PC-3 (cell line): Measurements from ENCODE around the gene OVOL3. TPM values are rescaled to one million over a fixed set of nuclear protein-coding genes. Genes with fewer than 3 reads are reported as not detected.

Source experiments
- ATAC-seq: fragments of 200-7000 bp; cut with Tn5 transposase; 2 replicates; pipeline ENCODE4 v1.9.1; 2020; ENCODE audit warnings: mild to moderate bottlenecking, moderate library complexity
- BruUV-seq: library from RNA; stranded (reverse); fragments of 400-500 nt; replicated peaks from 2 replicates; lab custom pipeline; 2021; lab: Mats Ljungman, UMichigan
- CTCF ChIA-PET: fragments of 300-600 bp; sonication (Branson Sonifier 250); formaldehyde crosslinking; loops from one replicate; lab custom pipeline; 2022; ENCODE audit warnings: antibody characterized with exemption; lab: Charles Lee
- POLR2A ChIA-PET: fragments of 300-600 bp; sonication (Branson Sonifier 250); formaldehyde crosslinking; loops from one replicate; lab custom pipeline; 2022; ENCODE audit warnings: antibody characterized with exemption; ENCODE audit not compliant: unreplicated experiment; lab: Charles Lee
- DNase-seq: peaks from one replicate; pipeline ENCODE4 v3.0.0-alpha.2; 2015
- H2AFZ ChIP-seq: fragments of 300-600 bp; sonication (generic); 2 replicates; pipeline ENCODE4 v1.6.0; 2016; ENCODE audit warnings: antibody characterized with exemption, low read length
- H3F3A ChIP-seq: fragments of 300-600 bp; sonication (generic); one replicate; pipeline ENCODE4 v1.6.0; 2017; ENCODE audit warnings: antibody characterized with exemption, low read length, control low read depth, mild to moderate bottlenecking; ENCODE audit not compliant: unreplicated experiment
- H3K27ac ChIP-seq: fragments of 300-600 bp; sonication (generic); 2 replicates; pipeline ENCODE4 v1.5.1; 2016; ENCODE audit warnings: mild to moderate bottlenecking, low read length
- H3K27me3 ChIP-seq: fragments of 300-600 bp; sonication (generic); 2 replicates; pipeline ENCODE4 v1.6.1; 2016; ENCODE audit warnings: low read length, mixed read lengths
- H3K36me3 ChIP-seq: fragments of 300-600 bp; sonication (generic); 2 replicates; pipeline ENCODE4 v1.6.1; 2016; ENCODE audit warnings: low read depth, mixed run types, low read length, mixed read lengths
- H3K4me1 ChIP-seq: fragments of 300-600 bp; sonication (generic); 2 replicates; pipeline ENCODE4 v1.5.1; 2016; ENCODE audit warnings: low read length; ENCODE audit not compliant: insufficient read depth
- H3K4me2 ChIP-seq: fragments of 300-600 bp; sonication (generic); 2 replicates; pipeline ENCODE4 v1.6.0; 2016; ENCODE audit warnings: low read length
- H3K4me3 ChIP-seq: fragments of 300-600 bp; sonication (generic); 2 replicates; pipeline ENCODE4 v1.5.1; 2016; ENCODE audit warnings: mild to moderate bottlenecking, low read length, mixed read lengths
- H3K79me2 ChIP-seq: fragments of 300-600 bp; sonication (generic); 2 replicates; pipeline ENCODE4 v1.6.1; 2017; ENCODE audit warnings: low read length, mixed read lengths
- H3K9ac ChIP-seq: fragments of 300-600 bp; sonication (generic); 2 replicates; pipeline ENCODE4 v1.6.0; 2016; ENCODE audit warnings: mild to moderate bottlenecking, low read length
- H3K9me2 ChIP-seq: fragments of 300-600 bp; sonication (generic); replicated peaks from 2 replicates; pipeline ENCODE4 v1.6.1; 2016; ENCODE audit warnings: mixed run types, low read length, mixed read lengths
- H3K9me3 ChIP-seq: fragments of 300-600 bp; sonication (generic); 2 replicates; pipeline ENCODE4 v1.6.1; 2016; ENCODE audit warnings: low read length, mixed read lengths
- H4K20me1 ChIP-seq: fragments of 300-600 bp; sonication (generic); 2 replicates; pipeline ENCODE4 v1.6.1; 2016; ENCODE audit warnings: low read length, mixed read lengths
- EZH2 ChIP-seq: fragments of 300-600 bp; sonication (generic); IDR thresholded peaks from one replicate; pipeline ENCODE4 v1.6.1; 2017; ENCODE audit warnings: antibody characterized with exemption, mild to moderate bottlenecking, low read length; ENCODE audit not compliant: unreplicated experiment
- EZH2phosphoT487 ChIP-seq: fragments of 300-600 bp; sonication (generic); IDR thresholded peaks from 2 replicates; pipeline ENCODE4 v1.6.1; 2018; ENCODE audit warnings: mild to moderate bottlenecking, antibody characterized with exemption, low read length, borderline replicate concordance
- intact Hi-C: fragments of 100-400 bp; cut with micrococcal nuclease; formaldehyde crosslinking; loops from 2 replicates; pipeline ENCODE4 v1.9.0; 2023
- total RNA-seq: library from RNA; depleted of rRNA; stranded (reverse); fragments of >200 nt; gene quantifications from 2 replicates; pipeline ENCODE4 v1.2.3, GENCODE V29; 2014
- TF ChIP-seq, protein P1 (sequence below): fragments of 300-600 bp; sonication (generic); conservative IDR thresholded peaks from 2 replicates; pipeline ENCODE4 v1.5.1; 2017; ENCODE audit warnings: antibody characterized with exemption, low read depth, mild to moderate bottlenecking, low read length

The OVOL3 gene
- total RNA-seq, 1 experiment from 2014 or later = not detected

DNA sequence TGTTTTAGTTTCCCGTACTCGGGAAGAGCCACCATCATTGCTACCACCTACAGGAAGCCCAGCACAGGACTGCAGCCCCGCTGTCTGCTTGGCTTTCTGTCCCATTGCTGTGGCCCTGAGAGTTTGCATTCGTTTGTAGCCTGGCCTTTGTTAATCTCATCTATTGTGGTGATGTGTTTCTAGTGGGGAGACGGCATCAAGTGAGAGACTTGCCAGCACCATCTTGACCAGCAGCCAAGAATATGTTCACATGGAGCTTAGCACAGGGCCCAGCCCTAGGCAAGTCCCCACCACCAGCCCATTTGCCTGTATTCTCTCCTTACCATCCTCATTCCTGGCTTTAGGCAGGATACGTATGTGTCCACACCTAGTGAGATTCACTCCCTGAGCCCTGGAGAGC, 17.3 kb upstream of the OVOL3 start:
- H3K27ac ChIP-seq = no peak overlapping the region
- TF ChIP-seq, protein P1, sequence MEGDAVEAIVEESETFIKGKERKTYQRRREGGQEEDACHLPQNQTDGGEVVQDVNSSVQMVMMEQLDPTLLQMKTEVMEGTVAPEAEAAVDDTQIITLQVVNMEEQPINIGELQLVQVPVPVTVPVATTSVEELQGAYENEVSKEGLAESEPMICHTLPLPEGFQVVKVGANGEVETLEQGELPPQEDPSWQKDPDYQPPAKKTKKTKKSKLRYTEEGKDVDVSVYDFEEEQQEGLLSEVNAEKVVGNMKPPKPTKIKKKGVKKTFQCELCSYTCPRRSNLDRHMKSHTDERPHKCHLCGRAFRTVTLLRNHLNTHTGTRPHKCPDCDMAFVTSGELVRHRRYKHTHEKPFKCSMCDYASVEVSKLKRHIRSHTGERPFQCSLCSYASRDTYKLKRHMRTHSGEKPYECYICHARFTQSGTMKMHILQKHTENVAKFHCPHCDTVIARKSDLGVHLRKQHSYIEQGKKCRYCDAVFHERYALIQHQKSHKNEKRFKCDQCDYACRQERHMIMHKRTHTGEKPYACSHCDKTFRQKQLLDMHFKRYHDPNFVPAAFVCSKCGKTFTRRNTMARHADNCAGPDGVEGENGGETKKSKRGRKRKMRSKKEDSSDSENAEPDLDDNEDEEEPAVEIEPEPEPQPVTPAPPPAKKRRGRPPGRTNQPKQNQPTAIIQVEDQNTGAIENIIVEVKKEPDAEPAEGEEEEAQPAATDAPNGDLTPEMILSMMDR = no peak
- TF ChIP-seq EZH2 (no peak), EZH2phosphoT487 (no peak)
- H3K9me3 ChIP-seq = no peaks in the 10 kb centered on the region
- no peaks in the 10 kb centered on the region for H3K4me1 ChIP-seq
- no peaks in the 10 kb centered on the region for H3K79me2 ChIP-seq
- no peak overlapping the region for H3K4me2 ChIP-seq
- H4K20me1 ChIP-seq = no peaks in the 10 kb centered on the region
- POLR2A ChIA-PET = interaction anchor here (0.6 kb wide), 1 partner anchor 21 kb away, joined by 3 read pairs; the partner anchor contains the start of gene POLR2I
- no peaks in the 10 kb centered on the region for H3F3A ChIP-seq
- H3K27me3 ChIP-seq = no peaks in the 10 kb centered on the region
- no peaks in the 10 kb centered on the region for H3K9me2 ChIP-seq
- no peak for DNase-seq
- no peak overlapping the region for H3K4me3 ChIP-seq
- H2AFZ ChIP-seq = no peak overlapping the region
- CTCF ChIA-PET = no interaction called here
- ATAC-seq = no peak
- intact Hi-C loops = no loop called here
- H3K36me3 ChIP-seq = no peaks in the 10 kb centered on the region; the same call in none of the 2 replicates
- no peak overlapping the region for H3K9ac ChIP-seq
- no TSS peak for BruUV-seq

DNA sequence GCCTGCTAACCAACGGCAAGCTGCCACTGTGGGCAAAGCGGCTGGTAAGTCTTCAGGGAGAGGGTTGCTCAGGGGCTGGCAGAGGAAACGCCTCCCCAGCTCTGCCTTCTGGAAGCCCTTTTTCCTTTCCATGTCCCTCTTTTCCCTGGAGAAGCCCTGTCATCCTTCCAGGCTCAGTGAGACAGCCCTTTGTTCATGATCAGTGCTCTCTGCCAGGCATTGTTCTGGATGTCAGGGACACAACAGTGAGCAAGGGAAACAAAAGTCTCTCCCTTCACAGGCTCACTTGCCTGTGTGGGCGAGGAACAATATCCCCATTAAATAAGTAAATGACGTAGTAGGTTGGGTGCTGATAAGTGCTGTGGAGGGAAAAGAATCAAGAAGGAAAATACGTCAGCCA, 13.9 kb upstream of the OVOL3 start:
- no peak overlapping the region for H2AFZ ChIP-seq
- no peak overlapping the region for H3K27ac ChIP-seq
- DNase-seq (no peak), ATAC-seq (no peak)
- H3K9ac ChIP-seq = no peak overlapping the region
- no peak overlapping the region for H3K4me3 ChIP-seq
- H3K79me2 ChIP-seq = no peaks in the 10 kb centered on the region
- ChIA-PET POLR2A (no interaction called here), CTCF (no interaction called here)
- TF ChIP-seq EZH2phosphoT487 (no peak), EZH2 (no peak)
- TF ChIP-seq, protein P1 = no peak
- H3K9me2 ChIP-seq = no peaks in the 10 kb centered on the region
- no peaks in the 10 kb centered on the region for H3K4me1 ChIP-seq
- no peak overlapping the region for H3K4me2 ChIP-seq
- no peaks in the 10 kb centered on the region; the same call in none of the 2 replicates for H3K36me3 ChIP-seq
- H3K9me3 ChIP-seq = no peaks in the 10 kb centered on the region
- BruUV-seq = no TSS peak
- no peaks in the 10 kb centered on the region for H3K27me3 ChIP-seq
- intact Hi-C loops = no loop called here
- H4K20me1 ChIP-seq = no peaks in the 10 kb centered on the region
- no peaks in the 10 kb centered on the region for H3F3A ChIP-seq

DNA sequence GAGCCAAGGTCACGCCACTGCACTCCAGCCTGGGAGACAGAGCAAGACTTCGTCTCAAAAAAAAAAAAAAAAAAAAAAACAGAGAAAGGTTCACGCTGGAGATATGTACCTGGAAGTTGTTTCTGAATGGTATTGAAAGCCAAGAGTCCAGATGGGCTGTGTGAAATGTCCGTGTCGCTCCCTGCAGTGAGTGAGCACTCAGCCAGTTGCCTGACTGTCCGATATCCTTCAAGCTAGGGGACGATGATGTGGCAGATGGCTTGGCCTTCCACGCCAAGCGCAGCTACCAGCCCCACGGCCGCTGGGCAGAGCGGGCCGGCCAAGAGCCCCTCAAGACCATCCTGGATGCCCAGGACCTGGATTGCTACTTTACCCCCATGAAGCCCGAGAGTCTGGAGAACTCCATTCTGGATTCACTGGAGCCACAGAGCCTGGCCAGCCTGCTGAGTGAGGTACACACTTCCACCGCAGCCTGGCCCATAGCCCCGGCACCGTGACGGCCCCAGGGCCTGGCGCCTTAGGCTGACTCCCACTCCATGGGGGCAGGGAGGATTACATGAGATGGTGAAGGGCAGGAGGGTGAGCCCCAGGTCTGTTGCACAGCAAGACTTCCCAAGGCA, 11.7 kb upstream of the OVOL3 start:
- intact Hi-C loops = no loop called here
- Histone ChIP-seq H3K27me3 (no peaks in the 10 kb centered on the region), H4K20me1 (no peaks in the 10 kb centered on the region), H3K27ac (no peak overlapping the region), H3K9ac (no peak overlapping the region), H3K4me1 (peaks cover 8% of the 10 kb centered on the region), H3K4me3 (no peak overlapping the region), H3K9me3 (no peaks in the 10 kb centered on the region), H3K36me3 (peaks cover 5% of the 10 kb centered on the region; the same call in 1 of the 2 replicates), H3K9me2 (no peaks in the 10 kb centered on the region), H3K79me2 (no peaks in the 10 kb centered on the region), H3K4me2 (no peak overlapping the region), H2AFZ (no peak overlapping the region), H3F3A (no peaks in the 10 kb centered on the region)
- no peak for ATAC-seq
- CTCF ChIA-PET = no interaction called here
- POLR2A ChIA-PET = no interaction called here
- TF ChIP-seq, protein P1 = no peak
- TF ChIP-seq EZH2 = no peak
- TF ChIP-seq EZH2phosphoT487 = no peak
- no TSS peak for BruUV-seq
- no peak for DNase-seq
